ENCODE data around the gene ABCA13. TPM values are rescaled to one million over a fixed set of nuclear protein-coding genes. Genes with fewer than 3 reads are reported as not detected.

The ABCA13 gene, protein sequence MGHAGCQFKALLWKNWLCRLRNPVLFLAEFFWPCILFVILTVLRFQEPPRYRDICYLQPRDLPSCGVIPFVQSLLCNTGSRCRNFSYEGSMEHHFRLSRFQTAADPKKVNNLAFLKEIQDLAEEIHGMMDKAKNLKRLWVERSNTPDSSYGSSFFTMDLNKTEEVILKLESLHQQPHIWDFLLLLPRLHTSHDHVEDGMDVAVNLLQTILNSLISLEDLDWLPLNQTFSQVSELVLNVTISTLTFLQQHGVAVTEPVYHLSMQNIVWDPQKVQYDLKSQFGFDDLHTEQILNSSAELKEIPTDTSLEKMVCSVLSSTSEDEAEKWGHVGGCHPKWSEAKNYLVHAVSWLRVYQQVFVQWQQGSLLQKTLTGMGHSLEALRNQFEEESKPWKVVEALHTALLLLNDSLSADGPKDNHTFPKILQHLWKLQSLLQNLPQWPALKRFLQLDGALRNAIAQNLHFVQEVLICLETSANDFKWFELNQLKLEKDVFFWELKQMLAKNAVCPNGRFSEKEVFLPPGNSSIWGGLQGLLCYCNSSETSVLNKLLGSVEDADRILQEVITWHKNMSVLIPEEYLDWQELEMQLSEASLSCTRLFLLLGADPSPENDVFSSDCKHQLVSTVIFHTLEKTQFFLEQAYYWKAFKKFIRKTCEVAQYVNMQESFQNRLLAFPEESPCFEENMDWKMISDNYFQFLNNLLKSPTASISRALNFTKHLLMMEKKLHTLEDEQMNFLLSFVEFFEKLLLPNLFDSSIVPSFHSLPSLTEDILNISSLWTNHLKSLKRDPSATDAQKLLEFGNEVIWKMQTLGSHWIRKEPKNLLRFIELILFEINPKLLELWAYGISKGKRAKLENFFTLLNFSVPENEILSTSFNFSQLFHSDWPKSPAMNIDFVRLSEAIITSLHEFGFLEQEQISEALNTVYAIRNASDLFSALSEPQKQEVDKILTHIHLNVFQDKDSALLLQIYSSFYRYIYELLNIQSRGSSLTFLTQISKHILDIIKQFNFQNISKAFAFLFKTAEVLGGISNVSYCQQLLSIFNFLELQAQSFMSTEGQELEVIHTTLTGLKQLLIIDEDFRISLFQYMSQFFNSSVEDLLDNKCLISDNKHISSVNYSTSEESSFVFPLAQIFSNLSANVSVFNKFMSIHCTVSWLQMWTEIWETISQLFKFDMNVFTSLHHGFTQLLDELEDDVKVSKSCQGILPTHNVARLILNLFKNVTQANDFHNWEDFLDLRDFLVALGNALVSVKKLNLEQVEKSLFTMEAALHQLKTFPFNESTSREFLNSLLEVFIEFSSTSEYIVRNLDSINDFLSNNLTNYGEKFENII (N-terminal part only)
- polyA plus RNA-seq (2012; ENCODE audit: insufficient read depth, insufficient read length, low read depth), result 0.12 TPM

DNA sequence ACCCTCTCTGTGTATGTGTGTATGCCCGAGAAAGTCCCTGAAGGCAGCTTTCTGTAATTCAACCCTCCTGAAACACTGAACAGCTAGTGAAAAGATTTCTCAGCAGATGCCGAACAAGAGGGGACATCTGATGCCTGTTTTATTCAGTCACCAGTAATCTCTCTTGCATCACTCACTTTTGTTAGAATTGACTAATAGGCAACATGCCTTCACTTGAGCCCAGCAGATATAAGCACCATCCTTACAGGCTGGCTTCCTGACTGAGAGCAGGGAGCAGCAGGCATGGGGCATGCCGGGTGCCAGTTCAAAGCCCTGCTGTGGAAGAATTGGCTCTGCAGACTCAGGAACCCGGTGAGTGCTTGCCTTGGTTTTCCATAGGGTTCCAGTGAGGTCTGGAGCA is at the start of gene ABCA13:
ABCA13 (plus strand) TSS at position 257 of the 400 bp plus-strand sequence; CDS start at position 283, 26 bp downstream.
- Histone ChIP-seq H3K9me3 (no peaks in the 10 kb centered on the region), H3K36me3 (no peaks in the 10 kb centered on the region), H3K4me1 (no peaks in the 10 kb centered on the region), H3K4me3 (ENCODE audit: low read depth, low read length) (no peak within 1 kb of the TSS), H3K27me3 (peaks cover 4% of the 10 kb centered on the region; the same call in 1 of the 2 replicates)
- TF ChIP-seq, protein P1, sequence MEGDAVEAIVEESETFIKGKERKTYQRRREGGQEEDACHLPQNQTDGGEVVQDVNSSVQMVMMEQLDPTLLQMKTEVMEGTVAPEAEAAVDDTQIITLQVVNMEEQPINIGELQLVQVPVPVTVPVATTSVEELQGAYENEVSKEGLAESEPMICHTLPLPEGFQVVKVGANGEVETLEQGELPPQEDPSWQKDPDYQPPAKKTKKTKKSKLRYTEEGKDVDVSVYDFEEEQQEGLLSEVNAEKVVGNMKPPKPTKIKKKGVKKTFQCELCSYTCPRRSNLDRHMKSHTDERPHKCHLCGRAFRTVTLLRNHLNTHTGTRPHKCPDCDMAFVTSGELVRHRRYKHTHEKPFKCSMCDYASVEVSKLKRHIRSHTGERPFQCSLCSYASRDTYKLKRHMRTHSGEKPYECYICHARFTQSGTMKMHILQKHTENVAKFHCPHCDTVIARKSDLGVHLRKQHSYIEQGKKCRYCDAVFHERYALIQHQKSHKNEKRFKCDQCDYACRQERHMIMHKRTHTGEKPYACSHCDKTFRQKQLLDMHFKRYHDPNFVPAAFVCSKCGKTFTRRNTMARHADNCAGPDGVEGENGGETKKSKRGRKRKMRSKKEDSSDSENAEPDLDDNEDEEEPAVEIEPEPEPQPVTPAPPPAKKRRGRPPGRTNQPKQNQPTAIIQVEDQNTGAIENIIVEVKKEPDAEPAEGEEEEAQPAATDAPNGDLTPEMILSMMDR (IDR thresholded peaks at IDR 0.05; ENCODE audit: low read depth, low read length), result no peak
- DNase-seq, result no peak

DNA sequence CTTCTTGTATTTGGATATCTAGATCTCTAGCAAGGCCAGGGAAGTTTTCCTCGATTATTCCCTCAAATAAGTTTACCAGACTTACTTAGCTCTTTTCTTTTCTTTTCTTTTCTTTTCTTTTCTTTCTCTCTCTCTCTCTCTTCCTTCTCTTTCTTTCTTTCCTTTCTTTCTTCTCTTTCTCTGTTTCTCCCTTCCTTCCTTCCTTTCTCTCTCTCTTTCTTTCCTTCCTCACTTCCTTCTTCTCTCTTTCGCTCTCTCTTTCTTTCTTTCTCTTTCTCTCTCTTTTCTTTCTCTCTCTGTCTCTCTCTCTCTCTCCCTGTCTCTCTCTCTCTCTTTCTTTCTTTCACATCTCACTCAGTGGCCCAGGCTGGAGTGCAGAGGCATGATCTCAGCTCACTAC is 45.2 kb upstream of the ABCA13 start:
- Histone ChIP-seq H3K4me3 (ENCODE audit: low read depth, low read length) (no peak overlapping the region), H3K4me1 (no peaks in the 10 kb centered on the region), H3K9me3 (no peaks in the 10 kb centered on the region), H3K27me3 (no peaks in the 10 kb centered on the region; the same call in 1 of the 2 replicates), H3K36me3 (no peaks in the 10 kb centered on the region)
- DNase-seq, result no peak
- TF ChIP-seq, protein P1 (IDR thresholded peaks at IDR 0.05; ENCODE audit: low read depth, low read length), result no peak

DNA sequence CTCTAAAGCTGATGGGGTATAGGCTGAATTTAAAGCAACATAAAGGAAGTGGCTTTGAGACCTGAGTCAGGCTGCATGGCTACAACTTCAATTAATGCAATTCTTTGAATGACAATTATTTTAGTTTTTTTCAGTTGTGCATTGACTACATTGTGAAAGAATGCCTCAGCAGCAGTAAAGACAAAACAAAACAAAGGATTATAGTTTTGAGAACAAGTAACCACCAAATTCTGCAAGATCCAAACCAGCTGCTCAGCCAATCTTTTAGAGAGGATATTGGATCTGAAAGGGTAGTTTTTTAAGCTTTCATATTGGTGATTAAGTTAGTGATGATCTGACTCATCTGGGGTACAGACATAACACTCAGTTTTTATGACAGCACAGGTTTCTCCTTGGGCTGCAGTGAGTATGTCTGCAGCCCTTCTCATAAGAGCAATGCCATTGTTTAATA is 40.6 kb upstream of the ABCA13 start:
- no peak for DNase-seq
- H3K36me3 ChIP-seq, result no peaks in the 10 kb centered on the region
- H3K4me1 ChIP-seq, result no peaks in the 10 kb centered on the region

DNA sequence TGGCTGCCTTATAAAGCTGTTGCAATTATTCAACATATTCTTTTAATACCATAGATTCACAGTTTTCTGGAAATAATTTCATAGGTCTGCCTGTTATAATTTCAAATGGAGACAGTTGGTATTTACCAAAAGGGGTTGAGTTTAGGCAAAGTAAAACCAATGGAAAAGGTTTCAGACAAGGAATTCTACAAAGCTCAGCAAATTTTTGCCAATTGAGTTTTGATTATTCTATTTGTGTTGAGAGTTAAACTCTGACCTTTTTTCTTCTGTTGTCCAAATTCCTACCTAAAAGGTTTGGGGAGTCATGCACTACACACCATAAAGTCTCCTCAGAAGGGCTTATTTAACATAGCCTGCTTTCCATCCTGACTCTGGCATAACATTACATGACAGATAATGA is 38.5 kb upstream of the ABCA13 start:
- no peak for DNase-seq
- Histone ChIP-seq H3K4me1 (no peaks in the 10 kb centered on the region), H3K4me3 (ENCODE audit: low read depth, low read length) (no peak overlapping the region), H3K27me3 (no peaks in the 10 kb centered on the region; the same call in 1 of the 2 replicates), H3K9me3 (no peaks in the 10 kb centered on the region), H3K36me3 (no peaks in the 10 kb centered on the region)
- TF ChIP-seq, protein P1 (IDR thresholded peaks at IDR 0.05; ENCODE audit: low read depth, low read length), result no peak

More for the DNA sequence above, 40.6 kb upstream of the ABCA13 start:
- H3K9me3 ChIP-seq, result no peaks in the 10 kb centered on the region
- no peak overlapping the region for H3K4me3 ChIP-seq (ENCODE audit: low read depth, low read length)
- H3K27me3 ChIP-seq, result no peaks in the 10 kb centered on the region; the same call in 1 of the 2 replicates
- TF ChIP-seq, protein P1 (IDR thresholded peaks at IDR 0.05; ENCODE audit: low read depth, low read length), result no peak

DNA sequence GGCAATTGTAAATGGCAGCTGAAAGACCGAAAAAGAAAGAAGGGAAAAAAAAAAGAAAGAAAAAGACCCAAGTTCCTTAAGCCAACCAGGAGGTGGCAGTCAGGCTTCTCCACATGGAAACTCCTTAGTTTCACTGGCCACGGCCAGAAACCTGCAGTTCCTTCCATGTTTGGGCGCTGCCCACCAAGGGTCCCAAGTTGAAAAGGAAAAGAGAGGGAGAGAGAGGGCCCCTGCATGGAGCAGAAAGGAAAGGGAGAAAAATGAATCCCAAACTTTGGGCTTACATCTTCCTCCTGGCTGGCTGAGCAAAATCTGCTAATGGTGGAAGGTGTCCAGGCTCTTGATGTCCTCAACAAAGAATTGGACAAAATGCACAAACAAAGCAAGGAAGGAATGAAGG is 31.8 kb upstream of the ABCA13 start:
- Histone ChIP-seq H3K9me3 (no peaks in the 10 kb centered on the region), H3K4me1 (no peaks in the 10 kb centered on the region), H3K27me3 (no peaks in the 10 kb centered on the region), H3K4me3 (ENCODE audit: low read depth, low read length) (no peak overlapping the region), H3K36me3 (no peaks in the 10 kb centered on the region)
- DNase-seq, result no peak
- TF ChIP-seq, protein P1 (IDR thresholded peaks at IDR 0.05; ENCODE audit: low read depth, low read length), result peak; percentile 44

Measured in BE2C (cell line).